ENCODE measurements around the gene SIX6.

The SIX6 gene

DNA sequence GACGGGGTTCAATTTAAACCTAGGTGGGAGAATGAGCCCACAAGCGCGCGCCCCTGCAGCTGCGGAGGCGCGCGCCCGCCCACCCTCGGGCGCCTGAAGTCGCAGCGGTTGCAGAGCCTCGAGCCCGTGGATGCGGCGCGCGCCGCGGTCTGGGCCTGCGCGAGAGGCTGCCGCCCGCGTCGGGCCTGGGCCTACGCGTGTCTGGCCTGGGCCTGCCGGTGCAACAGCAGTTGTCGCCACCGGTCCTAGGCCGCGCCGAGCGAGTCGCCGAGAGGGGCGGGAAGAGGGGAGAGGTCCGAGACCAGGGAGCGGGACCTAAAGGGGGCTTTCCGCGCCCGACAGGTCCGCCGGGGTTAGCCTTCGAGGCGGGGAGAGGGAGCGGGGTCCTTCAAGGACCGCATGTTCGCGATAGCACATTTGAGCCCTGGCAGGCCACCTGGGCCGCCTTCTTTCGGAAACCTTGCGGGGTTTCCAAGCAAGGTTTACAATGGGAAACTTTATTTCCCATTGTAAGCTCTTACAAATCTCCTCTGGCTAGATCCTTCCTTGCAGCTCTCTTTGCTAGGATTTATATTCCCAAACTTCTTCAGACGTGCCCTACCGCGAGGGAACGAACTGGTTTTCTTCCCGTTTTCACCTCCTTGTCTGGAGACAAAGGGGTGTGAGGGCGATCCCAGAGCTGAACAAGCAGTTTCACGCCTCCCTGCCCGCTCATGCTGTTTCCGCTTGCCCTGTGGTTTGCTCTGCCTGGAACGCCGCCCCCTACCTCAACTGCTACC lies 6.8 kb downstream of the SIX6 start:
- peaks cover 13% of the 10 kb centered on the region for H3K9me3 ChIP-seq (ENCODE audit: severe bottlenecking)
- H3K27ac ChIP-seq: no peak overlapping the region
- H3K27me3 ChIP-seq (ENCODE audit: insufficient read depth, low read depth, severe bottlenecking): no peaks in the 10 kb centered on the region
- no peak for DNase-seq
- TF ChIP-seq, protein P1, sequence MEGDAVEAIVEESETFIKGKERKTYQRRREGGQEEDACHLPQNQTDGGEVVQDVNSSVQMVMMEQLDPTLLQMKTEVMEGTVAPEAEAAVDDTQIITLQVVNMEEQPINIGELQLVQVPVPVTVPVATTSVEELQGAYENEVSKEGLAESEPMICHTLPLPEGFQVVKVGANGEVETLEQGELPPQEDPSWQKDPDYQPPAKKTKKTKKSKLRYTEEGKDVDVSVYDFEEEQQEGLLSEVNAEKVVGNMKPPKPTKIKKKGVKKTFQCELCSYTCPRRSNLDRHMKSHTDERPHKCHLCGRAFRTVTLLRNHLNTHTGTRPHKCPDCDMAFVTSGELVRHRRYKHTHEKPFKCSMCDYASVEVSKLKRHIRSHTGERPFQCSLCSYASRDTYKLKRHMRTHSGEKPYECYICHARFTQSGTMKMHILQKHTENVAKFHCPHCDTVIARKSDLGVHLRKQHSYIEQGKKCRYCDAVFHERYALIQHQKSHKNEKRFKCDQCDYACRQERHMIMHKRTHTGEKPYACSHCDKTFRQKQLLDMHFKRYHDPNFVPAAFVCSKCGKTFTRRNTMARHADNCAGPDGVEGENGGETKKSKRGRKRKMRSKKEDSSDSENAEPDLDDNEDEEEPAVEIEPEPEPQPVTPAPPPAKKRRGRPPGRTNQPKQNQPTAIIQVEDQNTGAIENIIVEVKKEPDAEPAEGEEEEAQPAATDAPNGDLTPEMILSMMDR (IDR thresholded peaks at IDR 0.05; ENCODE audit: low read depth, low read length): no peak
- H3K4me3 ChIP-seq (ENCODE audit: low read depth, low read length): no peak overlapping the region
- no peaks in the 10 kb centered on the region; the same call in 1 of the 2 replicates for H3K36me3 ChIP-seq

DNA sequence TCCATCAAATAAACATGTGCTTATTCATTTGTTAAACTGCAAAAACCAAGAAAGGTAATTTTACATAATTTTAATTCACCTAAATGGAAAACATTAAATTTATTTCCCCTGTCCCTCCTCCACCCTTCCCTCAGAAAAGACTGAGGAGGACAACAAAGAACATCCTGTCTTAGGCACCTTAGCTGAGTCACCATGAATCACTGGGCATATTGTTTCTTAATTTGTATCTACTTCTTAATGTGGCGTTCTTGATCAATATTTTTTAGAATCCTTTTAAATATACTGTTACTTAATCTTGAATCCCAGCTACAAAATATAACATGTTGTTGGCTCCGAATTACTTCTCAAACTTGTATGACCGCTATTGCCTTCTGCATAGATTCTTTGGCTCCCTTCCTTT lies 23.5 kb downstream of the SIX6 start:
- H3K27ac ChIP-seq: no peak overlapping the region
- H3K9me3 ChIP-seq (ENCODE audit: severe bottlenecking): no peaks in the 10 kb centered on the region
- no peaks in the 10 kb centered on the region for H3K36me3 ChIP-seq
- no peak for DNase-seq
- no peak overlapping the region for H3K4me3 ChIP-seq (ENCODE audit: low read depth, low read length)
- no peaks in the 10 kb centered on the region for H3K27me3 ChIP-seq (ENCODE audit: insufficient read depth, low read depth, severe bottlenecking)
- TF ChIP-seq, protein P1 (IDR thresholded peaks at IDR 0.05; ENCODE audit: low read depth, low read length): no peak

DNA sequence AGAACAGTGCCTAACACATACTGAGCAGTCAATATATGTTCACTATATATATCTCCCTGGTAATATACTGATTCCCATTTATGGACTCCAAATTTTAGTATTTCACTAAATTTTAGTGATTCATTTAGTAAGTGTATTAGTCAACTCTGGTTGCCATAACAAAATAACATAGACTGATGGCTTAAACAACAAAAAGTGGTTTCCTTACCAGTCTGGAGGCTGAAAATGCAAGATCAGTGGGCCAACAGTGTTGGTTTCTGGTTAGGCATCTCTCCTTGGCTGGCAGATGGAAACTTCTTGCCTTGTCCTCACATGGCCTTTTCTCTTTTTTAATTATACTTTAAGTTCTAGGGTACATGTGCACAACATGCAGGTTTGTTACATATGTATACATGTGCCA lies 28.7 kb downstream of the SIX6 start:
- no peak for DNase-seq
- Histone ChIP-seq H3K9me3 (ENCODE audit: severe bottlenecking) (peaks cover 4% of the 10 kb centered on the region), H3K36me3 (no peaks in the 10 kb centered on the region), H3K4me3 (ENCODE audit: low read depth, low read length) (no peak overlapping the region), H3K27ac (no peak overlapping the region), H3K27me3 (ENCODE audit: insufficient read depth, low read depth, severe bottlenecking) (no peaks in the 10 kb centered on the region)
- TF ChIP-seq, protein P1 (IDR thresholded peaks at IDR 0.05; ENCODE audit: low read depth, low read length): no peak

DNA sequence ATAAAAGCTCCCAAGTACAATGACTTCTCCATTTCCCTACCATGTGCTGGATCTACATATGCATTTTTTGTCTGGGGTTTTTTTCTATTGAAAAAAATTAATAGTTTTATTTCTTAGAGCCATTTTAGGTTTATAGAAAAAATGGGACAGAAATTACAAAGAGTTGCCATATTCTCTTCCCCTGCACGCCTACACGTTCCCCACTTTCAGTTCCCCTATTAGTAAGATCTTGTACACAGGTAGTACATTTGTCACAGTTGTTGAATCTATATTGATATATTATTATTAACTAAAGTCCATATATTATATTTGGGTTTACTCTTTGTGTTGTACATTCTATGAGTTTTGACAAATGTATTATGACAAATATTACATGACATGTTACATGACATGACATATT lies 35.7 kb downstream of the SIX6 start:
- TF ChIP-seq, protein P1 (IDR thresholded peaks at IDR 0.05; ENCODE audit: low read depth, low read length): no peak
- peaks cover 11% of the 10 kb centered on the region for H3K9me3 ChIP-seq (ENCODE audit: severe bottlenecking)
- H3K4me3 ChIP-seq (ENCODE audit: low read depth, low read length): no peak overlapping the region
- no peaks in the 10 kb centered on the region for H3K36me3 ChIP-seq
- H3K27ac ChIP-seq: no peak overlapping the region
- H3K27me3 ChIP-seq (ENCODE audit: insufficient read depth, low read depth, severe bottlenecking): no peaks in the 10 kb centered on the region
- no peak for DNase-seq

DNA sequence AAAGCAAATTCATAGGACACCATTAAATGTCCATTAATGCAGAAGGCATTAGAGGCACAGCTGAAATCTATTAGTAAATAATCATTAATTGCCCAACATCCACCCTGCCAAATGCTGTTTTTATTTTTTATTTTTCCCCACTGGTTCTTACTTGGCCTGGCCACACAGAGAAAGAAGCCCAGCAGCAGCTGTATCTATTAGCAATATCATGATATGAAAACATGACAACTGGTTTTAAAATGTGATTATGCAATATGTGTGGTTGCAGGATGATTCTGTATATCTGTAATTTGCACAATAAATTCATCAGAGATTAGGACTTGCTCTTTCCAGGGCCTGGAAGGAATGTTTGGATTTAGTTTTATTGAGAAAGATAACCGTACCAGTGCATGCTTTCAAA lies 44.9 kb downstream of the SIX6 start:
- H3K36me3 ChIP-seq: no peaks in the 10 kb centered on the region
- no peak overlapping the region for H3K4me3 ChIP-seq (ENCODE audit: low read depth, low read length)
- H3K9me3 ChIP-seq (ENCODE audit: severe bottlenecking): no peaks in the 10 kb centered on the region
- TF ChIP-seq, protein P1 (IDR thresholded peaks at IDR 0.05; ENCODE audit: low read depth, low read length): no peak
- H3K27ac ChIP-seq: no peak overlapping the region
- H3K27me3 ChIP-seq (ENCODE audit: insufficient read depth, low read depth, severe bottlenecking): no peaks in the 10 kb centered on the region
- DNase-seq: no peak

All from WERI-Rb-1 (cell line).